ENCODE results near the gene MOCS1. TPM values are rescaled to one million over a fixed set of nuclear protein-coding genes. Genes with fewer than 3 reads are reported as not detected.

MOCS1 gene
- total and polyA plus RNA-seq, 9 of the 15 experiments (the other 6 are each of a cell fraction or from before 2014, with no cell fraction given) = 0.69 to 12.7 (median 8.7) TPM

DNA sequence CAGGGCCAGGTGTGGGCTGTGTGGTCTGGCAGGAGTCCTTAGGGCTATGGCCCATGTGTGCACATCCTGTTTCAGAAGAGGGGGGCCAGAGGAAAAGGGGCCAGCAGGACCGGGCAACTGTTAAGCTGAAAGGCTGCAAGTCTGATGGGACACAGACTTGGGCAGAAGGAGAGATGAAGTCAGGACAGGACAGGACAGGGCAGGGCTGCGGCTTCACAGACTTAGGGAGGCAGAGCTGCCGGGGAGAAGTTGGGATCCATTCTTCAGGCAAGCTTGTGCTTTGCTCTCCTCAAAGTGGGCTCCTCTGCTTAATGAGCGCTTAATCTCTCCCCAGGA lies 28.7 kb downstream of the MOCS1 start:
- H2AFZ ChIP-seq (ENCODE audit: low read depth, low read length) = no peak overlapping the region
- DNase-seq (ENCODE audit: extremely low read depth in 1 of 4, low spot score in 3 of 4) = no peak
- no peak overlapping the region for H3K9ac ChIP-seq (ENCODE audit: insufficient read depth in 1 of 2, low read depth in 2 of 2, low read length in 2 of 2)
- peaks cover 0 to 4% of the 10 kb centered on the region in 2 experiments; a peak in 1 of 5 replicates for H3K4me1 ChIP-seq (replicated peaks in 1 of 2; ENCODE audit: control insufficient read depth in 2 of 2, insufficient read depth in 2 of 2, low read length in 2 of 2)
- H3K79me2 ChIP-seq (ENCODE audit: control insufficient read depth, insufficient read depth, low read length) = no peaks in the 10 kb centered on the region
- ATAC-seq = no peak
- H3K27me3 ChIP-seq (ENCODE audit: control insufficient read depth in 2 of 2, insufficient read depth in 2 of 2, low read length in 2 of 2) = peaks cover 0 to 33% of the 10 kb centered on the region in 2 experiments; a peak in 2 of 5 replicates
- H3K9me1 ChIP-seq (ENCODE audit: control insufficient read depth, insufficient read depth, low read length) = no peaks in the 10 kb centered on the region
- no peak overlapping the region for H3K4me2 ChIP-seq (ENCODE audit: insufficient read depth, low read length)
- H4K20me1 ChIP-seq (replicated peaks; ENCODE audit: control insufficient read depth, insufficient read depth, low read length) = no peaks in the 10 kb centered on the region; the same call in 1 of the 2 replicates
- intact Hi-C loops (cut with micrococcal nuclease) = no loop called here
- FAIRE-seq = no peak
- in situ Hi-C loops (cut with MboI) = no loop called here
- CTCF ChIA-PET (ENCODE audit: low intra/inter-chr PET ratio) = no interaction called here
- H3K4me3 ChIP-seq = no peak overlapping the region
- 15% methylated on average over 4 of the region's 4 CpGs for WGBS (ENCODE audit: insufficient coverage, low coverage, missing lambda C conversion rate)
- H3K36me3 ChIP-seq (ENCODE audit: control insufficient read depth, insufficient read depth, low read length) = no peaks in the 10 kb centered on the region
- no TSS peak for BruUV-seq (replicated peaks)
- POLR2A ChIA-PET = interaction anchor here (0.6 kb wide), 1 partner anchor 29 kb away, joined by 3 read pairs; the partner anchor contains the start of gene MOCS1
- H3K27ac ChIP-seq (ENCODE audit: extremely low read depth, low read depth, low read length) = no peak overlapping the region
- H3K9me3 ChIP-seq (replicated peaks; ENCODE audit: control insufficient read depth, insufficient read depth, low read depth, low read length) = no peaks in the 10 kb centered on the region
- TF ChIP-seq, protein P1, sequence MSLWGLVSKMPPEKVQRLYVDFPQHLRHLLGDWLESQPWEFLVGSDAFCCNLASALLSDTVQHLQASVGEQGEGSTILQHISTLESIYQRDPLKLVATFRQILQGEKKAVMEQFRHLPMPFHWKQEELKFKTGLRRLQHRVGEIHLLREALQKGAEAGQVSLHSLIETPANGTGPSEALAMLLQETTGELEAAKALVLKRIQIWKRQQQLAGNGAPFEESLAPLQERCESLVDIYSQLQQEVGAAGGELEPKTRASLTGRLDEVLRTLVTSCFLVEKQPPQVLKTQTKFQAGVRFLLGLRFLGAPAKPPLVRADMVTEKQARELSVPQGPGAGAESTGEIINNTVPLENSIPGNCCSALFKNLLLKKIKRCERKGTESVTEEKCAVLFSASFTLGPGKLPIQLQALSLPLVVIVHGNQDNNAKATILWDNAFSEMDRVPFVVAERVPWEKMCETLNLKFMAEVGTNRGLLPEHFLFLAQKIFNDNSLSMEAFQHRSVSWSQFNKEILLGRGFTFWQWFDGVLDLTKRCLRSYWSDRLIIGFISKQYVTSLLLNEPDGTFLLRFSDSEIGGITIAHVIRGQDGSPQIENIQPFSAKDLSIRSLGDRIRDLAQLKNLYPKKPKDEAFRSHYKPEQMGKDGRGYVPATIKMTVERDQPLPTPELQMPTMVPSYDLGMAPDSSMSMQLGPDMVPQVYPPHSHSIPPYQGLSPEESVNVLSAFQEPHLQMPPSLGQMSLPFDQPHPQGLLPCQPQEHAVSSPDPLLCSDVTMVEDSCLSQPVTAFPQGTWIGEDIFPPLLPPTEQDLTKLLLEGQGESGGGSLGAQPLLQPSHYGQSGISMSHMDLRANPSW (CRISPR knock-in tag; IDR thresholded peaks at IDR 0.05) = no peak
- TF ChIP-seq, protein P2, sequence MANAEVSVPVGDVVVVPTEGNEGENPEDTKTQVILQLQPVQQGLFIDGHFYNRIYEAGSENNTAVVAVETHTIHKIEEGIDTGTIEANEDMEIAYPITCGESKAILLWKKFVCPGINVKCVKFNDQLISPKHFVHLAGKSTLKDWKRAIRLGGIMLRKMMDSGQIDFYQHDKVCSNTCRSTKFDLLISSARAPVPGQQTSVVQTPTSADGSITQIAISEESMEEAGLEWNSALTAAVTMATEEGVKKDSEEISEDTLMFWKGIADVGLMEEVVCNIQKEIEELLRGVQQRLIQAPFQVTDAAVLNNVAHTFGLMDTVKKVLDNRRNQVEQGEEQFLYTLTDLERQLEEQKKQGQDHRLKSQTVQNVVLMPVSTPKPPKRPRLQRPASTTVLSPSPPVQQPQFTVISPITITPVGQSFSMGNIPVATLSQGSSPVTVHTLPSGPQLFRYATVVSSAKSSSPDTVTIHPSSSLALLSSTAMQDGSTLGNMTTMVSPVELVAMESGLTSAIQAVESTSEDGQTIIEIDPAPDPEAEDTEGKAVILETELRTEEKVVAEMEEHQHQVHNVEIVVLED (CRISPR knock-in tag; IDR thresholded peaks at IDR 0.05) = no peak
- TF ChIP-seq, protein P3, sequence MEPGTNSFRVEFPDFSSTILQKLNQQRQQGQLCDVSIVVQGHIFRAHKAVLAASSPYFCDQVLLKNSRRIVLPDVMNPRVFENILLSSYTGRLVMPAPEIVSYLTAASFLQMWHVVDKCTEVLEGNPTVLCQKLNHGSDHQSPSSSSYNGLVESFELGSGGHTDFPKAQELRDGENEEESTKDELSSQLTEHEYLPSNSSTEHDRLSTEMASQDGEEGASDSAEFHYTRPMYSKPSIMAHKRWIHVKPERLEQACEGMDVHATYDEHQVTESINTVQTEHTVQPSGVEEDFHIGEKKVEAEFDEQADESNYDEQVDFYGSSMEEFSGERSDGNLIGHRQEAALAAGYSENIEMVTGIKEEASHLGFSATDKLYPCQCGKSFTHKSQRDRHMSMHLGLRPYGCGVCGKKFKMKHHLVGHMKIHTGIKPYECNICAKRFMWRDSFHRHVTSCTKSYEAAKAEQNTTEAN (CRISPR knock-in tag; IDR thresholded peaks at IDR 0.05) = no peak
- TF ChIP-seq, protein P4, sequence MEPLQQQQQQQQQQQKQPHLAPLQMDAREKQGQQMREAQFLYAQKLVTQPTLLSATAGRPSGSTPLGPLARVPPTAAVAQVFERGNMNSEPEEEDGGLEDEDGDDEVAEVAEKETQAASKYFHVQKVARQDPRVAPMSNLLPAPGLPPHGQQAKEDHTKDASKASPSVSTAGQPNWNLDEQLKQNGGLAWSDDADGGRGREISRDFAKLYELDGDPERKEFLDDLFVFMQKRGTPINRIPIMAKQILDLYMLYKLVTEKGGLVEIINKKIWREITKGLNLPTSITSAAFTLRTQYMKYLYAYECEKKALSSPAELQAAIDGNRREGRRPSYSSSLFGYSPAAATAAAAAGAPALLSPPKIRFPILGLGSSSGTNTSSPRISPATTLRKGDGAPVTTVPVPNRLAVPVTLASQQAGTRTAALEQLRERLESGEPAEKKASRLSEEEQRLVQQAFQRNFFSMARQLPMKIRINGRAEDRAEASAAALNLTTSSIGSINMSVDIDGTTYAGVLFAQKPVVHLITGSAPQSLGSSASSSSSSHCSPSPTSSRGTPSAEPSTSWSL (CRISPR knock-in tag; IDR thresholded peaks at IDR 0.05; ENCODE audit: borderline replicate concordance) = no peak
- TF ChIP-seq, protein P5, sequence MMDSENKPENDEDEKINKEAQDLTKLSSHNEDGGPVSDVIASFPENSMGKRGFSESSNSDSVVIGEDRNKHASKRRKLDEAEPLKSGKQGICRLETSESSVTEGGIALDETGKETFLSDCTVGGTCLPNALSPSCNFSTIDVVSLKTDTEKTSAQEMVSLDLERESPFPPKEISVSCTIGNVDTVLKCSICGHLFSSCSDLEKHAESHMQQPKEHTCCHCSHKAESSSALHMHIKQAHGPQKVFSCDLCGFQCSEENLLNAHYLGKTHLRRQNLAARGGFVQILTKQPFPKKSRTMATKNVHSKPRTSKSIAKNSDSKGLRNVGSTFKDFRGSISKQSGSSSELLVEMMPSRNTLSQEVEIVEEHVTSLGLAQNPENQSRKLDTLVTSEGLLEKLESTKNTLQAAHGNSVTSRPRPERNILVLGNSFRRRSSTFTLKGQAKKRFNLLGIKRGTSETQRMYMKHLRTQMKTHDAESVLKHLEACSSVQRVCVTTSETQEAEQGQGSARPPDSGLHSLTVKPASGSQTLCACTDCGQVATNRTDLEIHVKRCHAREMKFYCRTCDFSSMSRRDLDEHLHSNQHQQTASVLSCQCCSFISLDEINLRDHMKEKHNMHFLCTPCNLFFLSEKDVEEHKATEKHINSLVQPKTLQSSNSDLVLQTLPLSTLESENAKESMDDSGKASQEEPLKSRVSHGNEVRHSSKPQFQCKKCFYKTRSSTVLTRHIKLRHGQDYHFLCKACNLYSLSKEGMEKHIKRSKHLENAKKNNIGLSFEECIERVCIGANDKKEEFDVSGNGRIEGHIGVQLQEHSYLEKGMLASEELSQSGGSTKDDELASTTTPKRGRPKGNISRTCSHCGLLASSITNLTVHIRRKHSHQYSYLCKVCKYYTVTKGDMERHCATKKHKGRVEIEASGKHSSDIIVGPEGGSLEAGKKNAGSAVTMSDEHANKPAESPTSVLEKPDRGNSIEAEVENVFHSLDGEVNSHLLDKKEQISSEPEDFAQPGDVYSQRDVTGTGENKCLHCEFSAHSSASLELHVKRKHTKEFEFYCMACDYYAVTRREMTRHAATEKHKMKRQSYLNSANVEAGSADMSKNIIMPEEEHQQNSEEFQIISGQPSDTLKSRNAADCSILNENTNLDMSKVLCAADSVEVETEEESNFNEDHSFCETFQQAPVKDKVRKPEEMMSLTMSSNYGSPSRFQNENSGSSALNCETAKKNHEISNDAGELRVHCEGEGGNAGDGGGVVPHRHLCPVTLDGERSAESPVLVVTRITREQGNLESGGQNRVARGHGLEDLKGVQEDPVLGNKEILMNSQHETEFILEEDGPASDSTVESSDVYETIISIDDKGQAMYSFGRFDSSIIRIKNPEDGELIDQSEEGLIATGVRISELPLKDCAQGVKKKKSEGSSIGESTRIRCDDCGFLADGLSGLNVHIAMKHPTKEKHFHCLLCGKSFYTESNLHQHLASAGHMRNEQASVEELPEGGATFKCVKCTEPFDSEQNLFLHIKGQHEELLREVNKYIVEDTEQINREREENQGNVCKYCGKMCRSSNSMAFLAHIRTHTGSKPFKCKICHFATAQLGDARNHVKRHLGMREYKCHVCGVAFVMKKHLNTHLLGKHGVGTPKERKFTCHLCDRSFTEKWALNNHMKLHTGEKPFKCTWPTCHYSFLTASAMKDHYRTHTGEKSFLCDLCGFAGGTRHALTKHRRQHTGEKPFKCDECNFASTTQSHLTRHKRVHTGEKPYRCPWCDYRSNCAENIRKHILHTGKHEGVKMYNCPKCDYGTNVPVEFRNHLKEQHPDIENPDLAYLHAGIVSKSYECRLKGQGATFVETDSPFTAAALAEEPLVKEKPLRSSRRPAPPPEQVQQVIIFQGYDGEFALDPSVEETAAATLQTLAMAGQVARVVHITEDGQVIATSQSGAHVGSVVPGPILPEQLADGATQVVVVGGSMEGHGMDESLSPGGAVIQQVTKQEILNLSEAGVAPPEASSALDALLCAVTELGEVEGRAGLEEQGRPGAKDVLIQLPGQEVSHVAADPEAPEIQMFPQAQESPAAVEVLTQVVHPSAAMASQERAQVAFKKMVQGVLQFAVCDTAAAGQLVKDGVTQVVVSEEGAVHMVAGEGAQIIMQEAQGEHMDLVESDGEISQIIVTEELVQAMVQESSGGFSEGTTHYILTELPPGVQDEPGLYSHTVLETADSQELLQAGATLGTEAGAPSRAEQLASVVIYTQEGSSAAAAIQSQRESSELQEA (IDR thresholded peaks at IDR 0.05; ENCODE audit: low read depth) = no peak
